ENCODE measurements around the gene MAN1C1. TPM values are rescaled to one million over a fixed set of nuclear protein-coding genes. Genes with fewer than 3 reads are reported as not detected.
"Not testable (repeated sequence)": the region's sequence is repeated elsewhere in the genome, so short reads cannot be mapped to it uniquely, and the experiment has no call there.

The MAN1C1 gene
- total and polyA plus RNA-seq, 2 donors (not counting 1 experiment from before 2014, with no cell fraction given): 0.31 to 0.89 TPM

DNA sequence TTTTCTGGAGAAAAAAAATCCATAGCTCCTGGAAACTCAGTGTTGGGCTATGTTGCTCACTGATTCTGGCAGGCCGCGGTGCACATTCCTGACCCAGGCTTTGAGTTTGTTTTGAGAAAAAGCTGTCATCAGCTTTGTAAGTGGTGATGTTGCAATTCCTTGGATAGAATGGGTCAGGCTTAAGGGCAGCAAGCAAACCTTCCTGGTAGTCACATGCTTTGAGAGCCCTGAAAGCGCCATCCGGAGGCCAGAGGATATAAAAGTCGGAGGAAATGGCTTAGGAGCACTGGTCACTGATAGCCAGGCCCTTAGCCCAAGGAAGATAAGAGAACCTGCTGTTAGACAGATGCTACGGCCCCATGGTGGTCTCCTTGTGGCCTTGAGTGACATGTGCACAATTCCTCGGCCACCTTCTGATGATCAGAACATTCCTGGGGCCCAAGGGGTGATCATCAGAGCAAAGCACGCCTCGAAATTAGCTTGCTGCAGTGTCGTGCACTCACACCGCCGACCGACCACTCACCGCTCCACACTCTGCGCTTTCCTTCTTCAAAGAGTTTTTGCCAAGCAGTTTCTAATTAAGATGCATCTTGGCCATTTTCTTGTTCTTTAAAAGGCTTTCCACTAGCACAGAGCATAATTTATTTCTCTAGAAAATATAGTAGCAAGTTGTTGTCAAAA lies 78.6 kb downstream of the MAN1C1 start:
- H3K36me3 ChIP-seq (replicated peaks in 1 of 2; ENCODE audit: control extremely low read depth in 1 of 2, control insufficient read depth in 1 of 2, extremely low read depth in 1 of 2, insufficient read depth in 2 of 2, low read length in 1 of 2): no peaks in the 10 kb centered on the region
- Mint-ChIP-seq H3K4me3 (no peak overlapping the region), H3K4me1 (no peaks in the 10 kb centered on the region), H3K27ac (no peak overlapping the region), H3K27me3 (peaks cover 20% of the 10 kb centered on the region), H3K9me3 (ENCODE audit: insufficient read depth) (no peaks in the 10 kb centered on the region)
- no peaks in the 10 kb centered on the region for H3K9me3 ChIP-seq (ENCODE audit: control extremely low read depth in 1 of 3, control insufficient read depth in 2 of 3, insufficient read depth in 1 of 3, low read length in 2 of 3)
- intact Hi-C loops (cut with micrococcal nuclease): no loop called here
- no peak for ATAC-seq (ENCODE audit: low read depth)
- no peak for DNase-seq
- no peaks in the 10 kb centered on the region for H3K79me2 ChIP-seq (ENCODE audit: control insufficient read depth, insufficient read depth, low read length)
- TF ChIP-seq, protein P1, sequence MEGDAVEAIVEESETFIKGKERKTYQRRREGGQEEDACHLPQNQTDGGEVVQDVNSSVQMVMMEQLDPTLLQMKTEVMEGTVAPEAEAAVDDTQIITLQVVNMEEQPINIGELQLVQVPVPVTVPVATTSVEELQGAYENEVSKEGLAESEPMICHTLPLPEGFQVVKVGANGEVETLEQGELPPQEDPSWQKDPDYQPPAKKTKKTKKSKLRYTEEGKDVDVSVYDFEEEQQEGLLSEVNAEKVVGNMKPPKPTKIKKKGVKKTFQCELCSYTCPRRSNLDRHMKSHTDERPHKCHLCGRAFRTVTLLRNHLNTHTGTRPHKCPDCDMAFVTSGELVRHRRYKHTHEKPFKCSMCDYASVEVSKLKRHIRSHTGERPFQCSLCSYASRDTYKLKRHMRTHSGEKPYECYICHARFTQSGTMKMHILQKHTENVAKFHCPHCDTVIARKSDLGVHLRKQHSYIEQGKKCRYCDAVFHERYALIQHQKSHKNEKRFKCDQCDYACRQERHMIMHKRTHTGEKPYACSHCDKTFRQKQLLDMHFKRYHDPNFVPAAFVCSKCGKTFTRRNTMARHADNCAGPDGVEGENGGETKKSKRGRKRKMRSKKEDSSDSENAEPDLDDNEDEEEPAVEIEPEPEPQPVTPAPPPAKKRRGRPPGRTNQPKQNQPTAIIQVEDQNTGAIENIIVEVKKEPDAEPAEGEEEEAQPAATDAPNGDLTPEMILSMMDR (IDR thresholded peaks at IDR 0.05): no peak
- TF ChIP-seq EZH2 (IDR thresholded peaks at IDR 0.05; ENCODE audit: borderline replicate concordance, insufficient read depth, low read depth, low read length, poor library complexity, severe bottlenecking): no peak
- ChIA-PET POLR2A (no interaction called here), CTCF (no interaction called here)
- H3K9ac ChIP-seq (ENCODE audit: low read length): no peak overlapping the region
- H3K4me1 ChIP-seq (ENCODE audit: control insufficient read depth in 2 of 2, insufficient read depth in 2 of 2, low read length in 2 of 2): no peaks in the 10 kb centered on the region
- no peak overlapping the region for H3K4me3 ChIP-seq (ENCODE audit: control extremely low read depth in 1 of 5, extremely low read depth in 1 of 5, insufficient read depth in 1 of 5, low read depth in 2 of 5, low read length in 4 of 5)
- H3K27me3 ChIP-seq (replicated peaks in 1 of 4; ENCODE audit: control extremely low read depth in 1 of 4, control insufficient read depth in 3 of 4, insufficient read depth in 4 of 4, low read length in 3 of 4): peaks cover 0 to 4% (median 0%) of the 10 kb centered on the region in 4 experiments
- H3K27ac ChIP-seq (ENCODE audit: low read length in 2 of 2): no peak overlapping the region
- 91% methylated on average over 14 of the region's 15 CpGs for WGBS (ENCODE audit: insufficient coverage)
- H3K4me2 ChIP-seq (replicated peaks; ENCODE audit: low read depth, low read length, poor library complexity, severe bottlenecking): no peak overlapping the region
- no peaks in the 10 kb centered on the region for H4K20me1 ChIP-seq (ENCODE audit: control insufficient read depth, insufficient read depth, low read length, poor library complexity, severe bottlenecking)
- no peak overlapping the region for H2AFZ ChIP-seq (ENCODE audit: insufficient read depth, low read depth, low read length, poor library complexity, severe bottlenecking)

DNA sequence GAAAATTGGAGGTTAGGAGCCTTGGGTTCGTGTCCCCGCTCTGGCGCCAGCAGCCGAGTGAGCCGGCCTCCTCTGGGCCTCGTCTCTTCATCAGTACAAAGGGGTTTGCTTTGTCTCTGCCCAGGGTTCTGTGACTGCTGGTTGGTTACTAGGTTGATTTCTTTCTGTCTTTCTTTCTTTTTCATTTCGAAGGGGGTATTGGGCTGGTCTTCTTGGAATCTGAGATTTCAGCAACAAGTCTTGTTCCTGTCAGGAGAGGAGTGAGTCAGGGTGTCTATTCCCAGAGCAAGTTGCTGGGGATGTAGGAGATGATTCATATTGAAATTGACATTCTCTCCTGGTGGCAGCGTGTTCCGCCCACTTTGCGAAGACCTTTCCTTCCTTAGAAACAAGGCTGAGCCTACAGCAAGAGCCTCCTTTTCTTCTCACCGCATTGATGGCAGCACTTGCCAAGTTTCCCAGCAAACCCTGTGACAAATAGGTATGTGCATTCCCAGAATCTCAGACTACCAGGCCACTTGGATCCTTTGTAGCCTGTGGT lies 79.2 kb downstream of the MAN1C1 start:
- Histone ChIP-seq H3K27me3 (replicated peaks in 1 of 4; ENCODE audit: control extremely low read depth in 1 of 4, control insufficient read depth in 3 of 4, insufficient read depth in 4 of 4, low read length in 3 of 4) (peaks cover 0 to 4% (median 0%) of the 10 kb centered on the region in 4 experiments), H3K27ac (ENCODE audit: low read length in 2 of 2) (no peak overlapping the region), H3K4me2 (replicated peaks; ENCODE audit: low read depth, low read length, poor library complexity, severe bottlenecking) (no peak overlapping the region), H2AFZ (ENCODE audit: insufficient read depth, low read depth, low read length, poor library complexity, severe bottlenecking) (no peak overlapping the region), H3K9ac (ENCODE audit: low read length) (no peak overlapping the region), H3K79me2 (ENCODE audit: control insufficient read depth, insufficient read depth, low read length) (no peaks in the 10 kb centered on the region), H3K4me3 (ENCODE audit: control extremely low read depth in 1 of 5, extremely low read depth in 1 of 5, insufficient read depth in 1 of 5, low read depth in 2 of 5, low read length in 4 of 5) (no peak overlapping the region), H3K4me1 (ENCODE audit: control insufficient read depth in 2 of 2, insufficient read depth in 2 of 2, low read length in 2 of 2) (no peaks in the 10 kb centered on the region), H3K9me3 (ENCODE audit: control extremely low read depth in 1 of 3, control insufficient read depth in 2 of 3, insufficient read depth in 1 of 3, low read length in 2 of 3) (no peaks in the 10 kb centered on the region), H4K20me1 (ENCODE audit: control insufficient read depth, insufficient read depth, low read length, poor library complexity, severe bottlenecking) (no peaks in the 10 kb centered on the region), H3K36me3 (replicated peaks in 1 of 2; ENCODE audit: control extremely low read depth in 1 of 2, control insufficient read depth in 1 of 2, extremely low read depth in 1 of 2, insufficient read depth in 2 of 2, low read length in 1 of 2) (no peaks in the 10 kb centered on the region)
- ChIA-PET CTCF (interaction anchor here (0.6 kb wide), 1 partner anchor 31 kb away, joined by 3 read pairs; no protein-coding TSS in a partner anchor), POLR2A (no interaction called here)
- Mint-ChIP-seq H3K4me3 (no peak overlapping the region), H3K9me3 (ENCODE audit: insufficient read depth) (no peaks in the 10 kb centered on the region), H3K27me3 (peaks cover 24% of the 10 kb centered on the region), H3K4me1 (no peaks in the 10 kb centered on the region), H3K27ac (no peak overlapping the region)
- ATAC-seq (ENCODE audit: low read depth): no peak
- DNase-seq: no peak
- WGBS (ENCODE audit: insufficient coverage): 83% methylated on average over 11 of the region's 11 CpGs
- TF ChIP-seq, protein P1 (IDR thresholded peaks at IDR 0.05): no peak
- TF ChIP-seq EZH2 (IDR thresholded peaks at IDR 0.05; ENCODE audit: borderline replicate concordance, insufficient read depth, low read depth, low read length, poor library complexity, severe bottlenecking): no peak
- intact Hi-C loops (cut with micrococcal nuclease): no loop called here

DNA sequence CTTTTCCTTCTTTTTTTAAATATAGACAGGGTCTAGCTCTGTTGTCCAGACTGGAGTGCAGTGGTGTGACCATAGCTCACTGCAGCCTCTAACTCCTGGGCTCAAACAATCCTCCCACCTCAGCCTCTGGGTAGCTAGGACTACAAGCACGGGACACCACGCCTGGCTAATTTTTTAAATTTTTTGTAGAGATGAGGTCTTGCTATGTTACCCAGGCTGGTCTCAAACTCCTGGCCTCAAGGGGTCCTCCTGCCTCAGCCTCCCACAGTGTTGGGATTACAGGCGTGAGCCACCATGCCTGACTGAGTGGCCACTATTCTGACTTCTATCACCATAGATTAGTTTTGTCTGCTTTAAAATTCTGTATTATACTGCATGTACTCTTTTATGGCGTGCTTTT lies 80.1 kb downstream of the MAN1C1 start:
- H3K4me1 Mint-ChIP-seq; H3K4me3 Mint-ChIP-seq; H3K9ac ChIP-seq (ENCODE audit: low read length); ATAC-seq (ENCODE audit: low read depth); H3K27me3 ChIP-seq (replicated peaks in 1 of 4; ENCODE audit: control extremely low read depth in 1 of 4, control insufficient read depth in 3 of 4, insufficient read depth in 4 of 4, low read length in 3 of 4); H3K4me2 ChIP-seq (replicated peaks; ENCODE audit: low read depth, low read length, poor library complexity, severe bottlenecking); H3K79me2 ChIP-seq (ENCODE audit: control insufficient read depth, insufficient read depth, low read length); H2AFZ ChIP-seq (ENCODE audit: insufficient read depth, low read depth, low read length, poor library complexity, severe bottlenecking); H4K20me1 ChIP-seq (ENCODE audit: control insufficient read depth, insufficient read depth, low read length, poor library complexity, severe bottlenecking); DNase-seq; H3K36me3 ChIP-seq (replicated peaks in 1 of 2; ENCODE audit: control extremely low read depth in 1 of 2, control insufficient read depth in 1 of 2, extremely low read depth in 1 of 2, insufficient read depth in 2 of 2, low read length in 1 of 2); H3K27ac ChIP-seq (ENCODE audit: low read length in 2 of 2); H3K9me3 ChIP-seq (ENCODE audit: control extremely low read depth in 1 of 3, control insufficient read depth in 2 of 3, insufficient read depth in 1 of 3, low read length in 2 of 3); H3K4me1 ChIP-seq (ENCODE audit: control insufficient read depth in 2 of 2, insufficient read depth in 2 of 2, low read length in 2 of 2); H3K9me3 Mint-ChIP-seq (ENCODE audit: insufficient read depth); H3K27ac Mint-ChIP-seq; H3K4me3 ChIP-seq (ENCODE audit: control extremely low read depth in 1 of 5, extremely low read depth in 1 of 5, insufficient read depth in 1 of 5, low read depth in 2 of 5, low read length in 4 of 5); POLR2A ChIA-PET; intact Hi-C loops (cut with micrococcal nuclease): not testable (repeated sequence)
- peaks cover 24% of the 10 kb centered on the region for H3K27me3 Mint-ChIP-seq
- CTCF ChIA-PET: interaction anchor here (0.6 kb wide), 1 partner anchor 30 kb away, joined by 3 read pairs; no protein-coding TSS in a partner anchor
- no CpG with 5 or more reads among the region's 4 CpGs for WGBS (ENCODE audit: insufficient coverage)
